K562 (cell line): ENCODE data around the gene AKAIN1. TPM values are rescaled to one million over a fixed set of nuclear protein-coding genes. Genes with fewer than 3 reads are reported as not detected.

ENCODE experiments used
- IRF2 ChIP-seq: sonication (generic); formaldehyde crosslinking; IDR thresholded peaks from 2 replicates; pipeline ENCODE4 v1.8.1; 2022; ENCODE audit warnings: mild to moderate bottlenecking, missing genetic modification reagents
- MTA2 ChIP-seq: fragments of 450-650 bp; IDR thresholded peaks from 2 replicates; pipeline ENCODE4 v1.6.1; 2016; ENCODE audit warnings: low read depth
- PTRF ChIP-seq: fragments of 450-650 bp; IDR thresholded peaks from 2 replicates; pipeline ENCODE4 v1.6.1; 2016; ENCODE audit warnings: mild to moderate bottlenecking, missing genetic modification characterization, missing compliant biosample characterization
- RNF2 ChIP-seq: sonication (generic); IDR thresholded peaks from 2 replicates; pipeline ENCODE4 v1.6.1; 2016
- ZNF778 ChIP-seq: fragments of 450-650 bp; formaldehyde crosslinking; IDR thresholded peaks from 2 replicates; pipeline ENCODE4 v1.4.0; 2020; ENCODE audit warnings: mild to moderate bottlenecking, moderate library complexity
- polyA plus RNA-seq, 8 experiments: library from polyadenylated mRNA; depleted of rRNA in 4 of 8; stranded (reverse) in 5 of 8; unstranded in 3 of 8; fragments of >200 nt; fragmentation: Nextera tagmentation in 2 of 8; fragmentation: Illumina TruSeq in 1 of 8; extraction: Ambion mirVana in 2 of 8; extraction: Trizol in 1 of 8; gene quantifications; 2 replicates each; pipeline versions ENCODE4 v1.2.1 to v1.2.3, GENCODE V29; 2011 to 2014; ENCODE audit warnings: inconsistent platforms in 1 of 8, missing spikeins in 1 of 8
- total RNA-seq, 7 experiments: library from RNA; depleted of rRNA in 6 of 7; stranded (reverse); fragments of >200 nt in 6 of 7; fragmentation: Illumina TruSeq in 2 of 7; extraction: Trizol in 2 of 7; gene quantifications; 2 replicates each; pipeline versions ENCODE4 v1.2.1 to v1.2.3, GENCODE V29; 2011 to 2021; ENCODE audit warnings: low replicate concordance in 1 of 7
- TF ChIP-seq, protein P1 (sequence below): fragments of 200-800 bp; sonication (Bioruptor generic); IDR thresholded peaks from 2 replicates; pipeline ENCODE4 v1.6.1; 2017; ENCODE audit warnings: missing genetic modification characterization, missing compliant biosample characterization
- TF ChIP-seq, protein P2 (sequence below): sonication (generic); formaldehyde crosslinking; IDR thresholded peaks from 2 replicates; pipeline ENCODE4 v1.8.1; 2023; ENCODE audit warnings: mild to moderate bottlenecking, missing genetic modification reagents
- TF ChIP-seq, protein P3 (sequence below), 2 experiments: fragments of 450-650 bp; formaldehyde crosslinking in 1 of 2; IDR thresholded peaks; 2 replicates each; pipeline versions ENCODE4 v1.4.0 to v1.6.1; 2014 to 2020; ENCODE audit warnings: mild to moderate bottlenecking in 2 of 2, borderline replicate concordance in 1 of 2, low read depth in 1 of 2
- TF ChIP-seq, protein P4 (sequence below), 3 experiments: fragments of 200-800 bp in 1 of 3; fragments of 250-450 bp in 1 of 3; fragments of 450-650 bp in 1 of 3; sonication (Bioruptor Pico) in 1 of 3; sonication (Bioruptor generic) in 1 of 3; formaldehyde crosslinking in 1 of 3; IDR thresholded peaks; 2 replicates each; pipeline versions ENCODE4 v1.6.1 to v1.8.0; 2016 to 2022; ENCODE audit warnings: mild to moderate bottlenecking in 2 of 3, missing genetic modification characterization in 2 of 3, missing compliant biosample characterization in 1 of 3, moderate library complexity in 1 of 3
- TF ChIP-seq, protein P5 (sequence below): sonication (generic); formaldehyde crosslinking; IDR thresholded peaks from 2 replicates; pipeline ENCODE4 v1.8.0; 2022; ENCODE audit warnings: mild to moderate bottlenecking, missing genetic modification reagents

The AKAIN1 gene
- total and polyA plus RNA-seq, 9 of the 15 experiments (the other 6 are each of a cell fraction or from before 2014, with no cell fraction given): not detected

DNA sequence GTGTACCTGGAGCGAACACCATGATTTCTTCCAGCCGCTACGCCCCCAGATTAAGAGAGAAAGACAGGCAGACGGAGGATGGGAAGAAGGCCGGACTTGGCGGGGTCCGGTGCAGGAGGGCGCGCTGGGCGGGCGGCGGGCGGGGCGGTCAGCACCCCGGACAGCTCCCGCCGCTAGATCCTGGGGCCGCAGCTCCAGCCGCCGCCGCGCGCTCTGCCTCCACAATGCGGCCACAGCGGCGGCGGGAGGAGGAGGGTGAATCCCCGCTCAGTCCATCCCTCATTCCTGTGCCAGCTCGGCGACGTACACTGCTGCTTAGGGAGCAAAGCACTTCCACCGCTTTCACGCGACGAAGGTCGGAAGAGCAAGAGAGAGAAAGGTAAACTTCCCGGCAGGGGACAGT lies at the start of gene AKAIN1 (continued):
- TF ChIP-seq ZNF778 (CRISPR knock-in tag) (no peak), RNF2 (no peak), IRF2 (CRISPR knock-in tag) (0 out of 2 replicates have a peak, but pooled peaks have one; percentile 71), PTRF (tag) (no peak), MTA2 (no peak)
- TF ChIP-seq, protein P1, sequence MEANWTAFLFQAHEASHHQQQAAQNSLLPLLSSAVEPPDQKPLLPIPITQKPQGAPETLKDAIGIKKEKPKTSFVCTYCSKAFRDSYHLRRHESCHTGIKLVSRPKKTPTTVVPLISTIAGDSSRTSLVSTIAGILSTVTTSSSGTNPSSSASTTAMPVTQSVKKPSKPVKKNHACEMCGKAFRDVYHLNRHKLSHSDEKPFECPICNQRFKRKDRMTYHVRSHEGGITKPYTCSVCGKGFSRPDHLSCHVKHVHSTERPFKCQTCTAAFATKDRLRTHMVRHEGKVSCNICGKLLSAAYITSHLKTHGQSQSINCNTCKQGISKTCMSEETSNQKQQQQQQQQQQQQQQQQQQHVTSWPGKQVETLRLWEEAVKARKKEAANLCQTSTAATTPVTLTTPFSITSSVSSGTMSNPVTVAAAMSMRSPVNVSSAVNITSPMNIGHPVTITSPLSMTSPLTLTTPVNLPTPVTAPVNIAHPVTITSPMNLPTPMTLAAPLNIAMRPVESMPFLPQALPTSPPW (CRISPR knock-in tag): peak; percentile 36; the same call in 1 of the 2 replicates
- TF ChIP-seq, protein P2, sequence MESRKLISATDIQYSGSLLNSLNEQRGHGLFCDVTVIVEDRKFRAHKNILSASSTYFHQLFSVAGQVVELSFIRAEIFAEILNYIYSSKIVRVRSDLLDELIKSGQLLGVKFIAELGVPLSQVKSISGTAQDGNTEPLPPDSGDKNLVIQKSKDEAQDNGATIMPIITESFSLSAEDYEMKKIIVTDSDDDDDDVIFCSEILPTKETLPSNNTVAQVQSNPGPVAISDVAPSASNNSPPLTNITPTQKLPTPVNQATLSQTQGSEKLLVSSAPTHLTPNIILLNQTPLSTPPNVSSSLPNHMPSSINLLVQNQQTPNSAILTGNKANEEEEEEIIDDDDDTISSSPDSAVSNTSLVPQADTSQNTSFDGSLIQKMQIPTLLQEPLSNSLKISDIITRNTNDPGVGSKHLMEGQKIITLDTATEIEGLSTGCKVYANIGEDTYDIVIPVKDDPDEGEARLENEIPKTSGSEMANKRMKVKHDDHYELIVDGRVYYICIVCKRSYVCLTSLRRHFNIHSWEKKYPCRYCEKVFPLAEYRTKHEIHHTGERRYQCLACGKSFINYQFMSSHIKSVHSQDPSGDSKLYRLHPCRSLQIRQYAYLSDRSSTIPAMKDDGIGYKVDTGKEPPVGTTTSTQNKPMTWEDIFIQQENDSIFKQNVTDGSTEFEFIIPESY (CRISPR knock-in tag): peak; percentile 74
- TF ChIP-seq, protein P3, sequence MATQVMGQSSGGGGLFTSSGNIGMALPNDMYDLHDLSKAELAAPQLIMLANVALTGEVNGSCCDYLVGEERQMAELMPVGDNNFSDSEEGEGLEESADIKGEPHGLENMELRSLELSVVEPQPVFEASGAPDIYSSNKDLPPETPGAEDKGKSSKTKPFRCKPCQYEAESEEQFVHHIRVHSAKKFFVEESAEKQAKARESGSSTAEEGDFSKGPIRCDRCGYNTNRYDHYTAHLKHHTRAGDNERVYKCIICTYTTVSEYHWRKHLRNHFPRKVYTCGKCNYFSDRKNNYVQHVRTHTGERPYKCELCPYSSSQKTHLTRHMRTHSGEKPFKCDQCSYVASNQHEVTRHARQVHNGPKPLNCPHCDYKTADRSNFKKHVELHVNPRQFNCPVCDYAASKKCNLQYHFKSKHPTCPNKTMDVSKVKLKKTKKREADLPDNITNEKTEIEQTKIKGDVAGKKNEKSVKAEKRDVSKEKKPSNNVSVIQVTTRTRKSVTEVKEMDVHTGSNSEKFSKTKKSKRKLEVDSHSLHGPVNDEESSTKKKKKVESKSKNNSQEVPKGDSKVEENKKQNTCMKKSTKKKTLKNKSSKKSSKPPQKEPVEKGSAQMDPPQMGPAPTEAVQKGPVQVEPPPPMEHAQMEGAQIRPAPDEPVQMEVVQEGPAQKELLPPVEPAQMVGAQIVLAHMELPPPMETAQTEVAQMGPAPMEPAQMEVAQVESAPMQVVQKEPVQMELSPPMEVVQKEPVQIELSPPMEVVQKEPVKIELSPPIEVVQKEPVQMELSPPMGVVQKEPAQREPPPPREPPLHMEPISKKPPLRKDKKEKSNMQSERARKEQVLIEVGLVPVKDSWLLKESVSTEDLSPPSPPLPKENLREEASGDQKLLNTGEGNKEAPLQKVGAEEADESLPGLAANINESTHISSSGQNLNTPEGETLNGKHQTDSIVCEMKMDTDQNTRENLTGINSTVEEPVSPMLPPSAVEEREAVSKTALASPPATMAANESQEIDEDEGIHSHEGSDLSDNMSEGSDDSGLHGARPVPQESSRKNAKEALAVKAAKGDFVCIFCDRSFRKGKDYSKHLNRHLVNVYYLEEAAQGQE (IDR thresholded peaks at IDR 0.05; ENCODE audit: borderline replicate concordance): peak; percentile 99
- TF ChIP-seq, protein P3 (CRISPR knock-in tag; IDR thresholded peaks at IDR 0.05; ENCODE audit: low read depth): peak; percentile 98
- TF ChIP-seq, protein P4, sequence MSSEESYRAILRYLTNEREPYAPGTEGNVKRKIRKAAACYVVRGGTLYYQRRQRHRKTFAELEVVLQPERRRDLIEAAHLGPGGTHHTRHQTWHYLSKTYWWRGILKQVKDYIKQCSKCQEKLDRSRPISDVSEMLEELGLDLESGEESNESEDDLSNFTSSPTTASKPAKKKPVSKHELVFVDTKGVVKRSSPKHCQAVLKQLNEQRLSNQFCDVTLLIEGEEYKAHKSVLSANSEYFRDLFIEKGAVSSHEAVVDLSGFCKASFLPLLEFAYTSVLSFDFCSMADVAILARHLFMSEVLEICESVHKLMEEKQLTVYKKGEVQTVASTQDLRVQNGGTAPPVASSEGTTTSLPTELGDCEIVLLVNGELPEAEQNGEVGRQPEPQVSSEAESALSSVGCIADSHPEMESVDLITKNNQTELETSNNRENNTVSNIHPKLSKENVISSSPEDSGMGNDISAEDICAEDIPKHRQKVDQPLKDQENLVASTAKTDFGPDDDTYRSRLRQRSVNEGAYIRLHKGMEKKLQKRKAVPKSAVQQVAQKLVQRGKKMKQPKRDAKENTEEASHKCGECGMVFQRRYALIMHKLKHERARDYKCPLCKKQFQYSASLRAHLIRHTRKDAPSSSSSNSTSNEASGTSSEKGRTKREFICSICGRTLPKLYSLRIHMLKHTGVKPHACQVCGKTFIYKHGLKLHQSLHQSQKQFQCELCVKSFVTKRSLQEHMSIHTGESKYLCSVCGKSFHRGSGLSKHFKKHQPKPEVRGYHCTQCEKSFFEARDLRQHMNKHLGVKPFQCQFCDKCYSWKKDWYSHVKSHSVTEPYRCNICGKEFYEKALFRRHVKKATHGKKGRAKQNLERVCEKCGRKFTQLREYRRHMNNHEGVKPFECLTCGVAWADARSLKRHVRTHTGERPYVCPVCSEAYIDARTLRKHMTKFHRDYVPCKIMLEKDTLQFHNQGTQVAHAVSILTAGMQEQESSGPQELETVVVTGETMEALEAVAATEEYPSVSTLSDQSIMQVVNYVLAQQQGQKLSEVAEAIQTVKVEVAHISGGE (CRISPR knock-in tag; IDR thresholded peaks at IDR 0.05): peak in 1 of 3 experiments; percentile 22; a peak in 1 of 6 replicates
- TF ChIP-seq, protein P5, sequence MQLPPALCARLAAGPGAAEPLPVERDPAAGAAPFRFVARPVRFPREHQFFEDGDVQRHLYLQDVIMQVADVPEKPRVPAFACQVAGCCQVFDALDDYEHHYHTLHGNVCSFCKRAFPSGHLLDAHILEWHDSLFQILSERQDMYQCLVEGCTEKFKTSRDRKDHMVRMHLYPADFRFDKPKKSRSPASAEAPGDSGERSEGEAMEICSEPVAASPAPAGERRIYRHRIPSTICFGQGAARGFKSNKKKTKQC (CRISPR knock-in tag): 0 out of 2 replicates have a peak, but pooled peaks have one; percentile 37
